ENCODE data around the gene MYBBP1A. TPM values are rescaled to one million over a fixed set of nuclear protein-coding genes. Genes with fewer than 3 reads are reported as not detected.

MYBBP1A gene
- total and polyA plus RNA-seq, 2 of the 8 experiments (the other 6 are each of a cell fraction or from before 2014, with no cell fraction given): 46.8 to 151 TPM

DNA sequence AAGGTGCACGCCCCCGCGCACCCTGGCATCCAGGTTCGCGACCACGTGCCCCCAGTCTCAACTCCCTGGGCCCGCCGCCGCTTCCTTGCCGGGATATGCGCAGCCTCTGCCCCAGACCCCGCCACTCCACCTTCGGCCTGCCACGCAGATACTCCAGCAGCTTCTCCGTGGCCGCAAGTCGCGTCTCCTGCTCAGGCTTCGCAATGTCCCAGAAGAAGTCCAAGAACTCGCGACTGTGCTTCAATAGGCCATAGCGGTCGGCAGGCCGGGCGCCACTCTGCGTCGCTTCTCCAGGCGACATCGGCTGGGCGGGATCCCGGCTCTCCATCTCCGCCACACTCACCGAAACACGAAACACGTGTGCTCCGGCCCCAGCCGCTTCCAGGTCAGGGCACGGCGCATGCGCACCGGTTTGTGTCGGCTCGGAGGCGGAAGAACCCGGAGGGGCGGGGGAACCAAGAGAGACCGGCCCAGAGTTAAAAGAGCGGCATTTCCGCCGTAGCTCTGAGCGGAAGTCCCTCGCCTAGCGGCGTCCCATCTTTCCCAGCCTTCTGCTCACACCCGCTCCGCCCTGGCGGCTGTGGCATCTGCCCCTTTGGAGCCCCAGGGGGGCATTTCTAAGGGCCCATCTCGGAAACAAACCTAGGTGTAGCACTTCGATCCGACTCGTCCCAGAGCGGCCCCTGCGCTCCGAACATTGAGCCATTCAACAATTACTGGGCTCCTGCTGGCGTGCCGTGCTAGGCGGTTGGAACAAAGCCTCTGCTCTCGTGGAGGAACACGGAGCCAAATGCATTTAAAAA, at the start of gene MYBBP1A (continued):
- TF ChIP-seq SP1 (IDR thresholded peaks at IDR 0.05; ENCODE audit: low read depth, low read length) (0 out of 2 replicates have a peak, but pooled peaks have one; percentile 17), SAP30 (IDR thresholded peaks at IDR 0.05; ENCODE audit: insufficient read depth, insufficient replicate concordance, low read length) (peak; percentile 11), TBP (IDR thresholded peaks at IDR 0.05; ENCODE audit: low read depth, low read length) (peak; percentile 57), CTBP2 (IDR thresholded peaks at IDR 0.05; ENCODE audit: borderline replicate concordance, insufficient read depth, insufficient read length, low read length) (no peak), POLR2A (IDR thresholded peaks at IDR 0.05; ENCODE audit: control extremely low read depth in 1 of 2, low read depth in 2 of 2, low read length in 2 of 2) (peak in 1 of 2 experiments; percentile 78; a peak in 2 of 3 replicates), FOSL1 (IDR thresholded peaks at IDR 0.05; ENCODE audit: insufficient read depth, low read depth, low read length) (no peak), BRCA1 (IDR thresholded peaks at IDR 0.05; ENCODE audit: low read depth, low read length) (no peak), SIRT6 (IDR thresholded peaks at IDR 0.05; ENCODE audit: low read length) (no peak), ASH2L (IDR thresholded peaks at IDR 0.05; ENCODE audit: low read length) (peak; percentile 53), EZH2 (IDR thresholded peaks at IDR 0.05; ENCODE audit: low read depth, low read length, severe bottlenecking) (no peak), KDM5A (IDR thresholded peaks at IDR 0.05; ENCODE audit: low read length) (no peak), POU5F1 (IDR thresholded peaks at IDR 0.05; ENCODE audit: low read depth, low read length) (no peak), CHD2 (IDR thresholded peaks at IDR 0.05; ENCODE audit: low read length) (no peak), CBX5 (IDR thresholded peaks at IDR 0.05; ENCODE audit: low read depth, low read length) (no peak)
- TF ChIP-seq, protein P1, sequence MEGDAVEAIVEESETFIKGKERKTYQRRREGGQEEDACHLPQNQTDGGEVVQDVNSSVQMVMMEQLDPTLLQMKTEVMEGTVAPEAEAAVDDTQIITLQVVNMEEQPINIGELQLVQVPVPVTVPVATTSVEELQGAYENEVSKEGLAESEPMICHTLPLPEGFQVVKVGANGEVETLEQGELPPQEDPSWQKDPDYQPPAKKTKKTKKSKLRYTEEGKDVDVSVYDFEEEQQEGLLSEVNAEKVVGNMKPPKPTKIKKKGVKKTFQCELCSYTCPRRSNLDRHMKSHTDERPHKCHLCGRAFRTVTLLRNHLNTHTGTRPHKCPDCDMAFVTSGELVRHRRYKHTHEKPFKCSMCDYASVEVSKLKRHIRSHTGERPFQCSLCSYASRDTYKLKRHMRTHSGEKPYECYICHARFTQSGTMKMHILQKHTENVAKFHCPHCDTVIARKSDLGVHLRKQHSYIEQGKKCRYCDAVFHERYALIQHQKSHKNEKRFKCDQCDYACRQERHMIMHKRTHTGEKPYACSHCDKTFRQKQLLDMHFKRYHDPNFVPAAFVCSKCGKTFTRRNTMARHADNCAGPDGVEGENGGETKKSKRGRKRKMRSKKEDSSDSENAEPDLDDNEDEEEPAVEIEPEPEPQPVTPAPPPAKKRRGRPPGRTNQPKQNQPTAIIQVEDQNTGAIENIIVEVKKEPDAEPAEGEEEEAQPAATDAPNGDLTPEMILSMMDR (IDR thresholded peaks at IDR 0.05; ENCODE audit: control extremely low read depth in 1 of 3, insufficient read depth in 1 of 3, low read depth in 1 of 3, low read length in 3 of 3): peak in 2 of 3 experiments; percentile 15 to 44; a peak in 3 of 4 replicates
- TF ChIP-seq, protein P2, sequence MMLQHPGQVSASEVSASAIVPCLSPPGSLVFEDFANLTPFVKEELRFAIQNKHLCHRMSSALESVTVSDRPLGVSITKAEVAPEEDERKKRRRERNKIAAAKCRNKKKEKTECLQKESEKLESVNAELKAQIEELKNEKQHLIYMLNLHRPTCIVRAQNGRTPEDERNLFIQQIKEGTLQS (IDR thresholded peaks at IDR 0.05; ENCODE audit: insufficient read depth, low read depth, low read length): no peak
- TF ChIP-seq, protein P3, sequence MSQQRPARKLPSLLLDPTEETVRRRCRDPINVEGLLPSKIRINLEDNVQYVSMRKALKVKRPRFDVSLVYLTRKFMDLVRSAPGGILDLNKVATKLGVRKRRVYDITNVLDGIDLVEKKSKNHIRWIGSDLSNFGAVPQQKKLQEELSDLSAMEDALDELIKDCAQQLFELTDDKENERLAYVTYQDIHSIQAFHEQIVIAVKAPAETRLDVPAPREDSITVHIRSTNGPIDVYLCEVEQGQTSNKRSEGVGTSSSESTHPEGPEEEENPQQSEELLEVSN (IDR thresholded peaks at IDR 0.05): peak; percentile 89
- TF ChIP-seq, protein P4, sequence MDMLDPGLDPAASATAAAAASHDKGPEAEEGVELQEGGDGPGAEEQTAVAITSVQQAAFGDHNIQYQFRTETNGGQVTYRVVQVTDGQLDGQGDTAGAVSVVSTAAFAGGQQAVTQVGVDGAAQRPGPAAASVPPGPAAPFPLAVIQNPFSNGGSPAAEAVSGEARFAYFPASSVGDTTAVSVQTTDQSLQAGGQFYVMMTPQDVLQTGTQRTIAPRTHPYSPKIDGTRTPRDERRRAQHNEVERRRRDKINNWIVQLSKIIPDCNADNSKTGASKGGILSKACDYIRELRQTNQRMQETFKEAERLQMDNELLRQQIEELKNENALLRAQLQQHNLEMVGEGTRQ (IDR thresholded peaks at IDR 0.05; ENCODE audit: low read length): no peak
- TF ChIP-seq, protein P5, sequence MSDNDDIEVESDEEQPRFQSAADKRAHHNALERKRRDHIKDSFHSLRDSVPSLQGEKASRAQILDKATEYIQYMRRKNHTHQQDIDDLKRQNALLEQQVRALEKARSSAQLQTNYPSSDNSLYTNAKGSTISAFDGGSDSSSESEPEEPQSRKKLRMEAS (IDR thresholded peaks at IDR 0.05): peak; percentile 94
